Esophagus muscularis mucosa (tissue), 4 donors: ENCODE results near the gene ADAMTS6. TPM values are rescaled to one million over a fixed set of nuclear protein-coding genes. Genes with fewer than 3 reads are reported as not detected.
A peak's percentile ranks its signal among the peaks of the same experiment; 100 is the strongest.

Experiments
- DNase-seq: peaks from one replicate; pipeline ENCODE4 v3.0.0-alpha.2; 2017; ENCODE audit errors: extremely low spot score
- H3K27ac ChIP-seq, 4 donors: fragments of 200-600 bp; sonication (generic); replicated peaks in 1 of 4; 1 replicate in 3 of 4; 2 replicates in 1 of 4; pipeline ENCODE4 v1.5.1; 2016 to 2019; ENCODE audit warnings: mild to moderate bottlenecking in 1 of 4
- H3K27me3 ChIP-seq, 4 donors: fragments of 200-600 bp; sonication (generic); one replicate each; pipeline versions ENCODE4 v1.5.1 to v1.6.0; 2016 to 2019
- H3K36me3 ChIP-seq, 4 donors: fragments of 200-600 bp; sonication (generic); one replicate each; pipeline ENCODE4 v1.5.1; 2016 to 2019
- H3K4me1 ChIP-seq, 4 donors: fragments of 200-600 bp; sonication (generic); one replicate each; pipeline ENCODE4 v1.5.1; 2016 to 2019
- H3K4me3 ChIP-seq, 4 donors: fragments of 200-600 bp; sonication (generic); 1 replicate in 2 of 4; 2 replicates in 2 of 4; pipeline ENCODE4 v1.5.1; 2016 to 2019; ENCODE audit warnings: mild to moderate bottlenecking in 4 of 4, moderate library complexity in 1 of 4
- H3K9me3 ChIP-seq, 4 donors: fragments of 200-600 bp; sonication (generic); 1 replicate in 3 of 4; 2 replicates in 1 of 4; pipeline ENCODE4 v1.5.1; 2016 to 2019
- CTCF ChIP-seq, 3 experiments: fragments of 200-600 bp in 2 of 3; fragments of 450-650 bp in 1 of 3; sonication (generic) in 2 of 3; IDR thresholded peaks; one replicate each; pipeline ENCODE4 v1.5.1; 2017 to 2019; ENCODE audit warnings: antibody characterized with exemption in 3 of 3, mild to moderate bottlenecking in 2 of 3, moderate library complexity in 1 of 3
- EP300 ChIP-seq: sonication (generic); formaldehyde crosslinking; IDR thresholded peaks from one replicate; pipeline ENCODE4 v1.6.1; 2017; ENCODE audit warnings: antibody characterized with exemption
- POLR2A ChIP-seq: fragments of 450-650 bp; IDR thresholded peaks from one replicate; pipeline ENCODE4 v1.6.1; 2017; ENCODE audit warnings: antibody characterized with exemption, moderate library complexity, mild to moderate bottlenecking, low read depth
- POLR2AphosphoS5 ChIP-seq, 2 donors: sonication (generic); formaldehyde crosslinking; IDR thresholded peaks; one replicate each; pipeline ENCODE4 v1.6.1; 2017; ENCODE audit warnings: antibody characterized with exemption in 2 of 2
- WGBS: methylation state at CpG from one replicate; pipeline ENCODE4 v1.1.5; 2018; 5-methylcytosine and 5-hydroxymethylcytosine counted together
- intact Hi-C: fragments of 100-400 bp; cut with DNase I; formaldehyde crosslinking; loops from one replicate; pipeline ENCODE4 v1.15.1; 2023
- total RNA-seq, 4 donors: library from RNA; depleted of rRNA; stranded (reverse); fragments of >200 nt; gene quantifications; one replicate each; pipeline versions ENCODE4 v1.1.0 to v1.2.1, GENCODE V29; 2016

The ADAMTS6 gene
- total RNA-seq, 4 donors from 2014 or later: 1.4 to 4.2 (median 2.7) TPM

GRCh38 chr5:65480306-65480865, 1.3 kb downstream of the ADAMTS6 start:
- H3K27me3 ChIP-seq: no peaks in the 10 kb centered on the region
- H3K36me3 ChIP-seq: no peaks in the 10 kb centered on the region
- H3K4me1 ChIP-seq: peaks cover 10 to 35% (median 26%) of the 10 kb centered on the region in 4 donors
- 0% methylated on average over 9 of the region's 15 CpGs for WGBS
- H3K4me3 ChIP-seq: peak overlapping the region; percentile 53 to 73 (median 66)
- TF ChIP-seq EP300: no peak
- TF ChIP-seq POLR2A: no peak
- no peak for TF ChIP-seq CTCF (IDR thresholded peaks at IDR 0.05)
- peak; percentile 61 to 65 for TF ChIP-seq POLR2AphosphoS5 (IDR thresholded peaks at IDR 0.05)
- no peaks in the 10 kb centered on the region for H3K9me3 ChIP-seq
- intact Hi-C loops: loop anchor here (5.0 to 10.0 kb wide), 4 partner anchors 266 to 668 kb away; no protein-coding TSS in a partner anchor
- peak overlapping the region; percentile 90 to 96 (median 92) for H3K27ac ChIP-seq
- no peak for DNase-seq

GRCh38 chr5:65479527-65479926, 2.2 kb downstream of the ADAMTS6 start:
- no peaks in the 10 kb centered on the region for H3K27me3 ChIP-seq
- no peaks in the 10 kb centered on the region for H3K36me3 ChIP-seq
- TF ChIP-seq POLR2A: no peak
- H3K9me3 ChIP-seq: no peaks in the 10 kb centered on the region
- H3K27ac ChIP-seq: peak overlapping the region in 3 of 4 donors; percentile 90 to 96 (median 93)
- WGBS: 18% methylated on average over 1 of the region's 1 CpG
- intact Hi-C loops: no loop called here
- DNase-seq: no peak
- H3K4me3 ChIP-seq: peak overlapping the region; percentile 53 to 73 (median 66)
- peaks cover 10 to 35% (median 26%) of the 10 kb centered on the region in 4 donors for H3K4me1 ChIP-seq

DNA sequence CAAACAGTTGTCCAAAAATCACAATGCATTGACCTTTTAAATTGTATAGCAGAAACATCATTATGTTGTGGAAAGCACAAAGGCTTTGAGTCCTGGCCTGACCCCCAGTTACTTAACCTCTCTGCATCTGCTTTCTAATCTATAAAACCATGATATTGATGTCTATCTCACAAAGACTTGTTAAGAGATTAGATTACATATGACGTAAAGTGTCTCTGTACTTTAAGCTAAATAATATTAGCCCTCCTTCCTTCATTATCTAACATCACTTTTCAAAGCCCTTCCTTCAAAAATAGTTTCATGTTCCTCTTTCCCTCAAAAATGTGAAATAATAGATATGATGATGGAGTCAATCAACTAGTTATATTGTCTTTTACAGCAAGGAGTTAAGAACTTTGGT, 3.4 kb downstream of the ADAMTS6 start:
- H3K4me3 ChIP-seq: no peak overlapping the region
- intact Hi-C loops: no loop called here
- WGBS: 86% methylated on average over 1 of the region's 1 CpG

DNA sequence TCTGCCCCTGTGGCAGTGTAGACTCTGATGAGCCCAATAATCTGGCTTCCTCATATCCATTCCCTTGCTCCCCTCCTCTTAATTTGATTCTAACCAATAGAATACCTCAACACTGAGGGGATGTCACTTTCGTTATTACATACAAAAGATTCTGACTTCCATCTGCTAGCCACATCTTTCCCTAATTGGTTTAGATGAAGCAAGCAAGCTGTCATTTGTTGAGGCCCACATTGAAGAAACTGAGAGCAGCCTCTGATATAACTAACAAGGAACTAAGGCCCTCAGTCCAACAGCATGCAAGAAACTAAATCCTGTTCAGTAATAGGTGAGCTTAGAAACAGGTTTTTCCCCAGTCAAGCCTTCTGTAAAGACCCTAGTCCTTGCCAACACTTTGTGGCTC, 5.8 kb downstream of the ADAMTS6 start:
- no peaks in the 10 kb centered on the region for H3K9me3 ChIP-seq
- DNase-seq: no peak
- no peak overlapping the region for H3K4me3 ChIP-seq
- H3K4me1 ChIP-seq: peaks cover 6 to 22% (median 12%) of the 10 kb centered on the region in 4 donors
- H3K36me3 ChIP-seq: no peaks in the 10 kb centered on the region
- H3K27me3 ChIP-seq: no peaks in the 10 kb centered on the region
- intact Hi-C loops: no loop called here
- TF ChIP-seq EP300: no peak
- no peak for TF ChIP-seq POLR2A
- TF ChIP-seq CTCF (IDR thresholded peaks at IDR 0.05): no peak
- no peak for TF ChIP-seq POLR2AphosphoS5 (IDR thresholded peaks at IDR 0.05)
- no peak overlapping the region for H3K27ac ChIP-seq
- 76% methylated on average over 1 of the region's 1 CpG for WGBS

More for the DNA sequence above, 3.4 kb downstream of the ADAMTS6 start:
- Histone ChIP-seq H3K36me3 (no peaks in the 10 kb centered on the region), H3K4me1 (peaks cover 7 to 31% (median 22%) of the 10 kb centered on the region in 4 donors), H3K27me3 (no peaks in the 10 kb centered on the region), H3K27ac (no peak overlapping the region), H3K9me3 (no peaks in the 10 kb centered on the region)
- DNase-seq: no peak
- TF ChIP-seq CTCF (IDR thresholded peaks at IDR 0.05): no peak

GRCh38 chr5:65475336-65475735, 6.4 kb downstream of the ADAMTS6 start:
- Histone ChIP-seq H3K27ac (no peak overlapping the region), H3K9me3 (no peaks in the 10 kb centered on the region), H3K4me3 (no peak overlapping the region), H3K36me3 (no peaks in the 10 kb centered on the region), H3K27me3 (no peaks in the 10 kb centered on the region), H3K4me1 (peaks cover 6 to 17% (median 8%) of the 10 kb centered on the region in 4 donors)
- TF ChIP-seq POLR2A (no peak), POLR2AphosphoS5 (IDR thresholded peaks at IDR 0.05) (no peak), CTCF (IDR thresholded peaks at IDR 0.05) (no peak), EP300 (no peak)
- no peak for DNase-seq
- WGBS: 87% methylated on average over 4 of the region's 4 CpGs
- intact Hi-C loops: no loop called here
